Peyer's patch (tissue), 4 donors: Measurements from ENCODE around the gene EXTL1. TPM values are rescaled to one million over a fixed set of nuclear protein-coding genes. Genes with fewer than 3 reads are reported as not detected.

ENCODE experiments used
- DNase-seq, 3 donors: peaks; one replicate each; pipeline ENCODE4 v3.0.0-alpha.2; 2017 to 2019
- H3K27ac ChIP-seq, 4 donors: fragments of 200-600 bp; sonication (generic); one replicate each; pipeline ENCODE4 v1.5.1; 2016 to 2019
- H3K27me3 ChIP-seq, 2 donors: fragments of 200-600 bp; sonication (generic); one replicate each; pipeline ENCODE4 v1.5.1; 2019
- H3K36me3 ChIP-seq, 3 donors: fragments of 200-600 bp; sonication (generic); one replicate each; pipeline ENCODE4 v1.5.1; 2016 to 2019
- H3K4me1 ChIP-seq, 4 donors: fragments of 200-600 bp; sonication (generic); one replicate each; pipeline ENCODE4 v1.5.1; 2016 to 2019
- H3K4me3 ChIP-seq, 4 donors: fragments of 200-600 bp; sonication (generic); 1 replicate in 3 of 4; 2 replicates in 1 of 4; pipeline ENCODE4 v1.5.1; 2016 to 2019; ENCODE audit warnings: mild to moderate bottlenecking in 1 of 4
- H3K9me3 ChIP-seq, 4 donors: fragments of 200-600 bp; sonication (generic); one replicate each; pipeline ENCODE4 v1.5.1; 2016 to 2019; ENCODE audit warnings: mild to moderate bottlenecking in 1 of 4
- POLR2A ChIP-seq, 2 donors: fragments of 450-650 bp; IDR thresholded peaks; one replicate each; pipeline ENCODE4 v1.5.1; 2017; ENCODE audit warnings: antibody characterized with exemption in 2 of 2, mild to moderate bottlenecking in 2 of 2, moderate library complexity in 2 of 2
- total RNA-seq, 4 donors: library from RNA; depleted of rRNA; stranded (reverse); fragments of >200 nt; gene quantifications; one replicate each; pipeline ENCODE4 v1.1.0, GENCODE V29; 2016
- TF ChIP-seq, protein P1 (sequence below), 6 experiments: fragments of 450-650 bp in 4 of 6; fragments of 200-600 bp in 2 of 6; sonication (generic) in 1 of 6; IDR thresholded peaks; one replicate each; pipeline ENCODE4 v1.5.1; 2017 to 2019; ENCODE audit warnings: antibody characterized with exemption in 6 of 6, mild to moderate bottlenecking in 3 of 6, moderate library complexity in 1 of 6

EXTL1 gene, protein sequence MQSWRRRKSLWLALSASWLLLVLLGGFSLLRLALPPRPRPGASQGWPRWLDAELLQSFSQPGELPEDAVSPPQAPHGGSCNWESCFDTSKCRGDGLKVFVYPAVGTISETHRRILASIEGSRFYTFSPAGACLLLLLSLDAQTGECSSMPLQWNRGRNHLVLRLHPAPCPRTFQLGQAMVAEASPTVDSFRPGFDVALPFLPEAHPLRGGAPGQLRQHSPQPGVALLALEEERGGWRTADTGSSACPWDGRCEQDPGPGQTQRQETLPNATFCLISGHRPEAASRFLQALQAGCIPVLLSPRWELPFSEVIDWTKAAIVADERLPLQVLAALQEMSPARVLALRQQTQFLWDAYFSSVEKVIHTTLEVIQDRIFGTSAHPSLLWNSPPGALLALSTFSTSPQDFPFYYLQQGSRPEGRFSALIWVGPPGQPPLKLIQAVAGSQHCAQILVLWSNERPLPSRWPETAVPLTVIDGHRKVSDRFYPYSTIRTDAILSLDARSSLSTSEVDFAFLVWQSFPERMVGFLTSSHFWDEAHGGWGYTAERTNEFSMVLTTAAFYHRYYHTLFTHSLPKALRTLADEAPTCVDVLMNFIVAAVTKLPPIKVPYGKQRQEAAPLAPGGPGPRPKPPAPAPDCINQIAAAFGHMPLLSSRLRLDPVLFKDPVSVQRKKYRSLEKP
- total RNA-seq, result not detected

DNA sequence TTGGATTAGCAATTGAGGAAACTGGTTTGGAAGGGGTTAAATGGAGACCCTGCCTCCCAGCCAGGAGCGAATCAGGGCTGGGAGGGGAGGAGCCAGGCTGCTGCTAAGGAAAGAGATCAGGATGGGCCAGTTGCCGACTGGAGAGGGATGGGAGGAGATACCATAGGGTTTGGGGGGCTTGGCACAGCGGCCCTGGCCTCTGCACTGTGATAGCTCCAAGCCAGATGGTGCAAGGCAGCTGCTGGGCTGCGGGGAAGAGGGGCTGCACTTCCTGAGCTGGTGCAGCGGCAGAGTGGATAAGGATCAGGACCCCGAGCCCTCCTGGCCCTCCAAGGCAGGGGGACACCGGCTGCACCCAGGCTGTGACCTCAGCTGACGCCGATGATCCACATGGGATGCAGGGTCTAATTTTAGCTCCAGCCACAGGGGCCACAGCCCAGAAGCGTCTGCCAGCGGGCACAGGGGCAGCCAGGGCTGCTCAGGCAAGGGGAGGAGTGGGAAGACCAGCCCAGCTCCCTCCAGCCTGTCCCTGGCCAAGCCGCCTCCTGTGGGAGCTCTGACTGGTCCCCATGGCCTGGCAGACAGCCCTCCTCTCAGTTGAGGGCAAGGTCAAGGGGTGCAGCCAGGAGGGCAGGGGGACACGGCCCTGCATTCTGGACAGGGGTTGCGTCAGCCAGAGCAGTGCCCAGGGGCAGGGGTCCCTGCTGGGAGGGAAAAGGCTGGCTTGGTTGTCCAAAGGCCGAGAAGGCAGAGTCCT lies at the start of gene EXTL1:
Gene EXTL1, plus strand, starts transcription at position 129 of the 757 bp plus-strand sequence. CDS start 872 bp downstream, outside the sequence.
- Histone ChIP-seq H3K36me3 (no peaks in the 10 kb centered on the region), H3K27ac (no peak within 1 kb of the TSS), H3K27me3 (no peaks in the 10 kb centered on the region), H3K4me1 (no peaks in the 10 kb centered on the region), H3K4me3 (peak within 1 kb of the TSS in 1 of 4 donors; percentile 9), H3K9me3 (no peaks in the 10 kb centered on the region)
- TF ChIP-seq POLR2A (IDR thresholded peaks at IDR 0.05), result no peak
- TF ChIP-seq, protein P1, sequence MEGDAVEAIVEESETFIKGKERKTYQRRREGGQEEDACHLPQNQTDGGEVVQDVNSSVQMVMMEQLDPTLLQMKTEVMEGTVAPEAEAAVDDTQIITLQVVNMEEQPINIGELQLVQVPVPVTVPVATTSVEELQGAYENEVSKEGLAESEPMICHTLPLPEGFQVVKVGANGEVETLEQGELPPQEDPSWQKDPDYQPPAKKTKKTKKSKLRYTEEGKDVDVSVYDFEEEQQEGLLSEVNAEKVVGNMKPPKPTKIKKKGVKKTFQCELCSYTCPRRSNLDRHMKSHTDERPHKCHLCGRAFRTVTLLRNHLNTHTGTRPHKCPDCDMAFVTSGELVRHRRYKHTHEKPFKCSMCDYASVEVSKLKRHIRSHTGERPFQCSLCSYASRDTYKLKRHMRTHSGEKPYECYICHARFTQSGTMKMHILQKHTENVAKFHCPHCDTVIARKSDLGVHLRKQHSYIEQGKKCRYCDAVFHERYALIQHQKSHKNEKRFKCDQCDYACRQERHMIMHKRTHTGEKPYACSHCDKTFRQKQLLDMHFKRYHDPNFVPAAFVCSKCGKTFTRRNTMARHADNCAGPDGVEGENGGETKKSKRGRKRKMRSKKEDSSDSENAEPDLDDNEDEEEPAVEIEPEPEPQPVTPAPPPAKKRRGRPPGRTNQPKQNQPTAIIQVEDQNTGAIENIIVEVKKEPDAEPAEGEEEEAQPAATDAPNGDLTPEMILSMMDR (IDR thresholded peaks at IDR 0.05), result no peak
- DNase-seq, result no peak

DNA sequence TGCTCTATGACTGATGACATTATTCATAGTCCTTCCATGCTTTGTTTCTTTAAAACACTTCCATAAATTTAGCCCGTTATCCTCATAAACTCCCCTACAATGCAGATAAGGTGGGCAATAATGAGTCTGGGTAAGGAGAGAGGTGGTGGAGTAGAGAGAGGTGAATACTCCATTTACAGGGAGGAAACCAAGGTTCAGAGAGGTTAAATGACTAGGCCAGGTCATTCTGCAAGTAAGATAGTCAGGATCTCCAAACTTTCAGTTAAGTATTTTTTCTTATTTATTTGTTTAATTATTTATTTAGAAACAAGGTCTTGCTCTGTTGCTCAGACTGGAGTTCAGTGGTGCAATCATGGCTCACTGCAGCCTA lies 49.8 kb upstream of the EXTL1 start:
- no peaks in the 10 kb centered on the region for H3K27me3 ChIP-seq
- TF ChIP-seq POLR2A (IDR thresholded peaks at IDR 0.05), result no peak
- TF ChIP-seq, protein P1 (IDR thresholded peaks at IDR 0.05), result no peak
- no peak overlapping the region for H3K4me3 ChIP-seq
- DNase-seq, result no peak
- H3K27ac ChIP-seq, result peak overlapping the region; percentile 9 to 74 (median 45)
- peaks cover 0 to 84% (median 0%) of the 10 kb centered on the region in 3 donors for H3K36me3 ChIP-seq
- no peaks in the 10 kb centered on the region for H3K9me3 ChIP-seq
- H3K4me1 ChIP-seq, result peaks cover 0 to 14% (median 2%) of the 10 kb centered on the region in 4 donors

DNA sequence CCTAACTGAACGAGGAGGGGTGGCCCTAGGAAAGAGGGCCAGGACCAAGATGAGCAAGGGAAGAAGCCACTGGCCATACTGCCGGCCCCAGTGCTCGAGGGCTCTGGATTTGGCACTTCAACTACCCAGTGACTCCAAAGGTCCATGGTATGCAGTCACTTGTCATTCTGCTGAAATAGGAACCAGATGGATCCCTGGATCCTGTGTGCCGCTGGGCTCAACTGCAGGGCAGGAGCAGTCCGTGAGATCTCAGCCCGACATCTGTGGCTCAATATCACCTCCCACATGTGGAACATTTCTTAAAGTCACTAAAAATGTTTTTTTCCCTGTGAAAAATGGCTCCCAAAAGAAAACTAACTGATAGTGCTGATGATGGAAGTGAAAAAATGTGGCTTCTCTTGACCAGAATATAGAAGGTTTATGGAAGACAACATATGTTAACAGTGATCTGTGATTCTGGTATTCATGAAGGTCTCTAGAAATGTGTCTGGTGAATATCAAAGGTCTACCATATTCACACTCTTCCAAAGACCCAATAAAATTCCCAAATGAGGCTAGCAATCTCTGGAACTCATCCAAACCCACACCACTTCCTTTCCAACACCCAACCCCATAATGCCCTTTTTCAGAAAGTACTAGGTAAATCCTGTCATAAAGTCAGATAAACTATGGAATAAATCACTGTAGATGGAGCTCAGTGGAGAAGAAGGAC lies 47.8 kb upstream of the EXTL1 start:
- Histone ChIP-seq H3K27ac (no peak overlapping the region), H3K9me3 (no peaks in the 10 kb centered on the region), H3K36me3 (peaks cover 0 to 86% (median 0%) of the 10 kb centered on the region in 3 donors), H3K4me1 (peaks cover 0 to 14% (median 2%) of the 10 kb centered on the region in 4 donors), H3K4me3 (no peak overlapping the region), H3K27me3 (no peaks in the 10 kb centered on the region)
- TF ChIP-seq, protein P1 (IDR thresholded peaks at IDR 0.05), result no peak
- no peak for TF ChIP-seq POLR2A (IDR thresholded peaks at IDR 0.05)
- DNase-seq, result no peak

DNA sequence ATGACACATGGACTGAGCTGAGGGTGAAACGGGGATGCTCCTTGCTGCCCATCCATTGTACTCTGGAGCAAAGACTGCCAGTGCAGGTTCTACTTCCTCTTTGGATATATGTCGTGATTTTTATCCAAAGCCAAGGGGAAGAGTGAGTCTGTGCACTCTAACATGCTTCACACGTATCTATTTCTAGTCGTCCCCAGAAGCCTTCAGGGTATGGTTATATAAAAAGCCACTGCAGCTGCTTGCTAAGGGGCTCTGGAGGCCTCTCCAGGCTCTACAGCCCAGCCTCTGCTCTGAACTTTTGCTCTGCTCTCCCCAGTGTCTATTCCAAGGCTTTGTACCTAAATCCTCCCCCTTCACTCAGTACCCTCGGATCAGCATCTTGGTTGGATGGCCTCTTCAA lies 43.8 kb upstream of the EXTL1 start:
- TF ChIP-seq POLR2A (IDR thresholded peaks at IDR 0.05), result no peak
- TF ChIP-seq, protein P1 (IDR thresholded peaks at IDR 0.05), result no peak
- DNase-seq, result no peak
- no peak overlapping the region for H3K4me3 ChIP-seq
- peaks cover 0 to 89% (median 0%) of the 10 kb centered on the region in 3 donors for H3K36me3 ChIP-seq
- no peaks in the 10 kb centered on the region for H3K4me1 ChIP-seq
- H3K27ac ChIP-seq, result no peak overlapping the region
- no peaks in the 10 kb centered on the region for H3K9me3 ChIP-seq
- H3K27me3 ChIP-seq, result no peaks in the 10 kb centered on the region

DNA sequence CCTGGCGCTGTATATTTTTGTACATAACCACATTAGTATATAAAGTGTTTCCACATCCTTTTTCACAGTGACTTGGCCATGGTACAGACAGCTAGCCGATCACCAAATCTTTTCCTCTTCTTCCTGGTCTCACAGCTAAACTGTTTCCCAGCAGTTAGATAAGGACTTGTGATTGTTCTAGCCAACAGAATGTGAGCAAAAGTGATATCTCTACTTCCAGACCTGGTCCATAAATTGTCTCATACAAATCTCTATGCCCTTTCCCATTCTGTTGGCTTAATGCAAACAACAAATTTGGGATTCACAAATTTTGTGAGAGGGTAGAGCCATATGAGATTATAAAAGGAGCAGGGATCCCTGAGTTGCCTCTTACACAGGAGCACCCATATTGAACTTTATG lies 43.2 kb upstream of the EXTL1 start:
- no peaks in the 10 kb centered on the region for H3K9me3 ChIP-seq
- no peak overlapping the region for H3K27ac ChIP-seq
- H3K36me3 ChIP-seq, result peaks cover 0 to 89% (median 0%) of the 10 kb centered on the region in 3 donors
- H3K4me3 ChIP-seq, result no peak overlapping the region
- no peak for DNase-seq
- no peaks in the 10 kb centered on the region for H3K4me1 ChIP-seq
- no peaks in the 10 kb centered on the region for H3K27me3 ChIP-seq
- TF ChIP-seq, protein P1 (IDR thresholded peaks at IDR 0.05), result no peak
- no peak for TF ChIP-seq POLR2A (IDR thresholded peaks at IDR 0.05)
